GM21381 (cell line): ENCODE measurements around the gene EFTUD2.
"Not testable (repeated sequence)": the region's sequence is repeated elsewhere in the genome, so short reads cannot be mapped to it uniquely, and the experiment has no call there.

Experiments
- ATAC-seq: cut with Tn5 transposase; IDR thresholded peaks from one replicate; pipeline ENCODE4 v1.9.1; 2021; ENCODE audit warnings: mild to moderate bottlenecking, moderate library complexity; ENCODE audit not compliant: unreplicated experiment

Gene EFTUD2

DNA sequence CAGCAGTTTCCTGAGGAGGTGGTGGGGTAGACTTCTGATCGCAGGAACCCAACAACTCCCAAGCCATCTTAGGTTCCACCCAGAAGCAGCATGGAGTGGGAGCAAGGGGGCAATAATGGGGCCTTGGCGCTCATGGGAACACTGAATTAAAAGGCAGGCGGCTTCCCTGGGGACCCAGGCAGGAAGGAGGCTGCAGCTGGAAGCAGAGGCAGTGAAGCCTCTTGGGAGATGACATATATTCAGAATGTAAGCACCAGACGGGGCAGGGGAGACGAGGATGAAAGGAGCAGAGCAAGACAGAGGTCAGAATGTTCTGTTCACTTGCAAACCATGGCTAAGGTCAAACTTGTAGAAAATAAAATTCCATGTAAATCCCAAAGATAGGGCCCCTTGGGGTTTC lies 48.6 kb downstream of the EFTUD2 start:
- ATAC-seq = no peak

DNA sequence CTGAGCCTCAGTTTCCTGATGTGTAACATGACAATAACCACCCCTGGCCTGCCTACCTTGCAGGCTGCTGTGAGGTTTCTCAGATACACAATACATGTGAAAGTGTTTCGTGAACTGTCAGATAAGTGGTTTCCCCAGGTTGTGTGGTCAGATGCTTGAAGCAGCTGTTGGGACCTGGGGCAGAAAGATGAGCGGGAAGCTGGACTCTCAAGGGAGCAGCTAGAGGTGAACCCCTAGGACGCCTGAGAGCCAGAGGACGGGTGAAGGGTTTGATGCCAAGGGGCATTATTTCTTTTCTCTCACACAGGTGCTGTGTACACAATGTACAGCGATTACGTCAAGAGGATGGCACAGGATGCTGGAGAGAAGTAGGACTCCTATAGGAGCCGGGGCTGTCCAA lies 49.2 kb downstream of the EFTUD2 start:
- ATAC-seq = no peak

DNA sequence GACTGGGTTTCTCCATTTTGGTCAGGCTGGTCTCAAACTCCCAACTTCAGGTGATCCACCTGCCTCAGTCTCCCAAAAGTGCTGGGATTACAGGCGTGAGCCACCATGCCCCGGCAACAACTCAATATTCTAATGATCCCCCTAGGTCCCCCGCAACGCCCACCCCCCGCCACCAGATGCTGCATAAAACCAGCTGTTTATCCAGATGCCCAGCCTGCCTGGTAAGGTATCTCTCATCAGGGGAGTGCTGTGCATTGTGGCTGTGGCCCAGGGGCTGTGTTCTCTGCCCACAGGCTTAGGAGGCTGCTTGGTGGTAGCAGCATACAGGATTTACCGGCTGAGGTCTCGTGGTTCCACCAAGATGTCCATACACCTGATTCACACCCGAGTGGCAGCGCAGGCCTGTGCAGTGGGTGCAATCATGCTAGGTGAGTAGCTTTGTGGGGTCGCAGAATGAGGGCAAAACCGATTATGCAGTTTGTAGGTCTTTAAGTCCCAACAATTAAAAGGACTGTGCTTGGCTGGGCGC lies 50.2 kb downstream of the EFTUD2 start:
- no peak for ATAC-seq

DNA sequence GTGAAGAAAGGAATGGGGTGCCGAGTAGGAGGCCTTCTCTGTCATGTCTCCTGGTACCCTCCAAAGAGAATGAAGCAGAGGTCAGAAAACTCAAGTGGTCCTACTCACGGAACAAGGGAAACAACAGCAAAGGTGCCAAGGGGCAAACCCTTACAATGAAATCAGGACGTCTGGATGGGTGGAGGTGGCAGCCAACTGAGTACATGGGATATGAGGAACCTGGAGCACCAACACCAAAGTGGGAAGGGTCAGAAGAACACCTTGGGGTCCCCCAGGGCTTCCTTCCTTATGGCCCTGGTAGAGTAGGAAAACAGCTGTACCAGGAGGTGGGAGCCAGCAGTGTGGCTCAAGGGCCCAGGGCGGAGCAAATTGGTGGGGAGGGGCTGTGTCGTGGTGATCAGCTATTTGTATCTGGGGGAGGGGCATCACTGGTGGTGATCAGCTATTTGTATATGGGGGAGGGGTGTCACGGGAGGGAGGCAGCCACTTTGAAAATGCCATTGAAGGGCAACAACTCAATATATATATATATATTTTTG lies 50.9 kb downstream of the EFTUD2 start:
- no peak for ATAC-seq

DNA sequence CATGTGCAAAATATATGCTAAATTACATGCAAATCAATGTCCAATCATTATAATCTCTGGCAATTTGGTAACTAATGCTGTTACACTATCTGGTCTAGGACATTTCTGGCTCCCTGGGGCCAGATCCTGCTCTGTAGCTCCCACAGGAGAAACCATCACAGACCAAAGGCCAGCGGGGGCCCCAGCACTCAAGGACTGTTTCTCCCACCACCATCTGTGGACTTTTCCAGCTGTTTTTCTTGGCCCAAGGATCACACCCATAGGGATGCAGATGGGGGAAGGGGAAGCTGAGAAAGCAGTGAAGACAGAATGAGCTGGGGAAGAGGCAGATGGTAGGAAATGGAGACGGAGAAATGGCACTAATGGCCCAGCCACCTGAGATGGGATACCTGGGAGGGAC lies 51.7 kb downstream of the EFTUD2 start, which contains the start of gene HIGD1B:
Gene HIGD1B (plus strand): TSS at position 298 of the 400 bp plus-strand sequence. CDS start 270 bp downstream, outside the sequence.
- ATAC-seq = no peak

DNA sequence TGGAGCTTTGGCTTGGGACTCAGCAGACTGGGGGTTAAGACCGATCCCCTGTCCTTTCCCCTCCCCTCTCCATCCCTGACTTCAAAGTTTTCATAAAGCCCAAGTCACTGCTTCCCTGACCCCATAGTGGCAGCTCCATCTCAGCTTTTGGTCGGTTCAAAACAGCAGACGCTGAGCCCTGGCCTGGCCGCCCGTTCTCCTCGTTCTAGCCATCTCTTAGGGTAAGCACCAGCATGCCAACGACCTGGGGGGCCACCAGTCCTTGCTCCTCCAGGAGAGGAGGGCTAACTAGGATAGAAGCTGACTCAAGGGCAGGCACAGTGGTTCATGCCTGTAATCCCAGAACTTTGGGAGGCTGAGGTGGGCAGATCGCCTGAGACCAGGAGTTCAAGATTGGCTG lies 53.0 kb downstream of the EFTUD2 start:
- ATAC-seq = no peak

DNA sequence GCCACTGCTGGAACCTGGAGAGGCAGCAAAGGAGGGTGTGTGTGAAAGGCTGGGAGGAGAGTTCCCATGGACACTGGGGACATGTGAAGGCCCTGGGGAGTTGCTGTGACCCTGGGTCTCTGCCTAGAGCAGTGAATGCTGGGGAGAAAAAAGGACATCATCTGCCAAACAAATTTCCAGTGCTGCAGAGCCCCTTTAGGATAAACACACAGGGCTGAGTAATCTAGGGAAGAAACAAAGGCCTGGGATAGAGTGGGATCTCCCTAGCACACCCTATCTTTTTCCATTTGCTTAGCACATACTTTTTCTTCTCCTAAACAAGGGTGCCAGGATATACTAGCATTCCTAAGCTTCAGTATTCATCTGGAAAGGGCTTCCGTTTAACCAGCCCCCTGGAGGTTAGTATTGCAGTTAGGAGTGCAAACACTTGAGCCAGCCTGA lies 54.8 kb downstream of the EFTUD2 start:
- no peak for ATAC-seq

DNA sequence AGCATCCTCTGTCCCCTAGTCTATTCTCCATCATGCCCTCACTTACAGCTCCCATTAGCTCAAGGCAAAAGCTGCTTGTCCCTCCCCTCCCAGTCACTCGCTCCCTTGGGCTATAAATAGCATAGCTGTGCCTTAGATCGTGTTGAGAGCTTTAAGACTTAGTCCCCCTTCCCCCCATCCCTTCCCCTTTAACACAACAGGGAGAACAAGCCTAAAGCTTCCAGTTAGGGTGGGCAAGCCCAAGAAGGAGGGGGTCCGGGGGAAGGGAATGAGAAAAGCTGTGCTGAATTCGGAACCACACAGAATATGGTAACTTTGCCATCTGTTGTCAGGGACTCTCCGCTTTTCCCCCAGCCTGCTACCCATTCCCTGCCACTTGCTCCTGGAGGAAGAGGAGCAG lies 56.5 kb downstream of the EFTUD2 start:
- ATAC-seq = no peak

DNA sequence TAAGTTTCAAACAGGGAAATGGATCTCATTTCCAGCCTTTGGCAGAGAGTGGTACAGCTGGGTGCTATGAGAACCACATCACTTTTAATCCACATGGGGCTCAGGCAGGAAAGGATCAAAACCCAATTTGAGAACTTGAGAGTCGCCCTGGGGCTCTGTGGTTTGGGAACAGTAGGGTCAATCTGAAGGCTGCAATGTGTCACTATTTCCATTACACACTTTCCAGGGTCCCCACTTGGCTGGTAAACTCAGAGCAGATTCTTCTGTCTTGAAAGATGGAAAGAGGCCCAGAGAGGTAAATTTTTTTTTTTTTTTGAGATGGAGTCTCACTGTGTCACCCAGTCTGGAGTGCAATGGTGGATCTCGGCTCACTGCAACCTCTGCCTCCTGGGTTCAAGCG lies 58.3 kb downstream of the EFTUD2 start:
- no peak for ATAC-seq

DNA sequence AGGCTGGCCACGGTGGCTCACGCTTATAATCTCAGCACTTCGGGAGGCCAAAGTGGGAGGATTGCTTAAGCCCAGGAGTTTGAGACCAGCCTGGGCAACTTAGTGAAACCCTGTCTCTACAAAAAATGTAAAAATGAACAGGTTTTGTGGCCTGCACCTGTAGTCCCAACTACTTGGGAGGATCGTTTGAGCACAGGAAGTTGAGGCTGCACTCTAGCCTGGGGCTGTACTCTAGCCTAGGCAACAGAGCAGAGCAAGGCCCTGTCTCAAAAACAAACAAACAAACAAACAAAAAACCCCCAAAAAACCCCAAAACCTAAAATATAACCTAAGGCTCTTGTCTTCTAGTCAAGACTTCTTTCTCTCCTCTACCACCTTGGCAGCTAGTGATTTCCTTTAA lies 59.0 kb downstream of the EFTUD2 start:
- no peak for ATAC-seq

DNA sequence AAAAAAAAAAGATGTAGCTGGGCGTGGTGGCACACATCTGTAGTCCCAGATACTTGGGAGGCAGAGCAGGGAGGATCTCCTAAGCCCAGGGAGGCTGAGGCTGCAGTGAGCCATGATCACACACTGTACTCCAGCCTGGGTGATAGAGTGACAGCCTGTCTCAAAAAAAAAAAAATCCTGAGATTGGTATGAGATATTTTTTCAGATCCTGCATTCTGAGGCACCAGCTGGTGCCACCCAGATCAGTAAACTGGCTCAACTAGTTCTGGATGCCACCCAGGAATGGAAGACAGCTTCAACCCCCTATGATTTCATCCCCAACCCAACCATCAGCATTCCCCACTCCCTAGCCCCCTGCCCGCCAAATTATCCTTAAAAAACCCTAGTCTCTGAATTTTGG lies 62.0 kb downstream of the EFTUD2 start:
- ATAC-seq = no peak

DNA sequence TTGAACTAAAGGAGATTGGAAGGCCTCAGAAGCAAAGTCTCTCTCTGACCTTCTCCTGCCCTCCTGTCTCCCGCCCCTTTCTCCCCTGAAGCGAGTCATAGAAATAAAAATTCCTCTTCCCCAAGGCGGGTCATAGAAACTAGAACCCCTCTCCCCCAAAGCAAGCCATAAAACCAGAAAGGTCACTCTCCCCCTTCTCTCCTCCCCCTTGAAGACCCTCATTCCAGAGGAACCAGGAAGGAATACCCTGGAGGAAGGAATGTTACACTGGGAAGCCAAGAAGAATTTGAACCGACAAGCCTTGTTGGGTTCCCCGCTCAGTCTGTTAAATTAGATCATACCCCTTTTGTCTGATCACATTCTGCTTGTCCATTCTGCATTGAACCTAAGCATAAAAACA lies 66.4 kb downstream of the EFTUD2 start:
- no peak for ATAC-seq

DNA sequence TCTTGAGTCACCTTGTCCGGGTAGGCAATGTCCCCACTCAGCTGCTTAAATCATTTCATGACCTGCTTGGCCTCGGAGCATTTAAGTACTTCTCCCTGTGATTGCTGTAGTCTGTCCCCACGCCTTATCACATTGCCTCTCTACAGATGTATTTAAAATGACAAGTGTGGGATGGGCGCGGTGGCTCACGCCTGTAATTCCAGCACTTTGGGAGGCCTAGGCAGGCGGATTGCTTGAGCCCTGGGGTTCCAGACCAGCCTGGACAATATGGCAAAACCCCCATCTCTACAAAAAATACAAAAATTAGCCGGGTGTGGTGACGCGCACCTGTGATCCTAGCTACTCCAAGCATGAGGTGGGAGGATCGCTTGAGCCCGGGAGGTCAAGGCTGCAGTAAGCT lies 67.9 kb downstream of the EFTUD2 start:
- ATAC-seq = no peak

DNA sequence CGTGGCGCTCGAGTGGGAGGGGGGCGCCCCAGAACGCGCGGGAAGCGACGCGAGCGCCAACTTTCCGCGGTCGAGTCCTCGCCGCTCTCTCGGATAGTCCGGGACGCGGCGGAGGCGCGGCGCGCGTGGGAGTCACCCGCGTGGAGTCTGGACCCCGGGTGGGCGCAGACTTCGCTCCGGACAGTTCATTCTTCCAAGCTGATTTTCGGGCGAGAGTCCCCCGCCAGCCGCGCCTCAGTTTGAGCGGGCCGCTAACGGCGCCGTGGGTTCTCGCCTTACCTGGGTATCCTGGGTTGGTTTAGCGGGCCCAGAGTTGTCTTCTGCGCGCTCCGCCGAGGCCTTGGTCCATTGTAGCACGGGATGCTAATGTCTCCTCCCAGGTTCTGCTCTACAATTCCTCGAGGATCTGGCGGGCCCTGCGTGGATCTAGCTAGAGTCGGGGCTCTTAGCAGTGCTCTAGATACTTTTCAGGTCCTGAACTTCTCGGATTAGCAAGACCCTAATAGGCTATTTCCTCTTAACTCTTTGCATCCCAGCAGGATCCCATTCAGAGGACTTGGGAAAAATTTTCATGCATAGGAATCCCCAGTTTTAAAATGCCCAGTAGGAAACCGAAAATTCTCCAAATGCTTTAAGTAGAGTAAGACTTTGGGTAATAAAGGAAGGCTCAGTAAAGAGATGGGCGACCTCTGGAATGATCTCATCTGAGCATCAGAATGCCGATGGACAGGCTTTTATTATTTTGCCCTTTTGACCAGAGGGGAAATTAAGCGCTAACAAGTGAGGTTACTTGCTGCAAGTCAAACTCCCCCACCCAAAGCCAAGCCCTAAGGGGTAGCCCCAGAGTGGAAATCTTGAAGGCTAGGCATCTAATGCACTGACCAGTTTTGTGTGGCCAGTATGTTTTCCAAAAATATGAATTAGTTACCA lies 68.6 kb downstream of the EFTUD2 start:
- ATAC-seq = no peak

DNA sequence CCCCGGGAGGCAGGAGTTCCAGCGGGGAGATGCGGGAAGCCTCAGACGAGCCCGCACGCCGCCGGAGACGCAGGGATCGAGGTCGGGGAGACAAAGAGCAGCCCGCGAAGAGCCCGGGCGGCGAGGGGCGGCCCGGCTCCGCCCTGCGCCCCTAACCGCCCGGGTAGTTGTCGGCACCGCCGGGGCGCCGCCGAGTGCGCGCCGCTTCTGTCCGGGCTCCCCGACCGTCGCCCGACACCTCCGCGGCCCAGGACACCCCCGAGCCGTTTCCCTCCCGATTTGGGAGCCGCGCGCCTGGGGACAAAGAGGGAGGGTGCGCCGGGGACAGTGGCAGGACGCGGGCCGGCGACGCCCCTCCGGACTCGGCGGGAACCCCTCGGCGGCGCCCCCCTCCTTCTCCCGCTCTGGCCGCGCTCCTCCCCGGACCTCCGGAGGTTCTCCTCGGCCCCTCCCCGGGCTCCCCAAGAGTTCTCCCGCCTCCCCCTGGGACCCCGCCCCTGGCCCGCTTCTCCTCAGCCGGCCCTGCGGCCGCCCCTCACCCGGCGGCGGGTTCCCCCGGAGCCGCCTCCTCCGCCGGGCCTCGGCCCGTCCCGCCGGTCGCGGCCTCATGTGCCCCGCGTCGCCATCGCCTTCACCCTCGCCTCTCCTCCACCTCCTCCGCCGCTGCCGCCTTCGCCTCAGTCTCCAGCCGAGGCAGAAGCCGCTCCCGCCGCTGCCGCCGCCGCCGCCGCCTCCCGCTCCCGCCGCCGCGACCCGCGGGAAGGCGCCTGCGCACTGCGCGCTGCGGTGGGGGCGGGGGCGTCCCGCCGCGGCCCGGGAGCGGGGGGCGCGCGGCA lies 69.5 kb downstream of the EFTUD2 start, which contains the start of gene GJC1:
Gene GJC1 (minus strand): TSS at position 765 of the 836 bp plus-strand sequence. CDS start 24,470 bp downstream, outside the sequence.
- ATAC-seq = no peak

DNA sequence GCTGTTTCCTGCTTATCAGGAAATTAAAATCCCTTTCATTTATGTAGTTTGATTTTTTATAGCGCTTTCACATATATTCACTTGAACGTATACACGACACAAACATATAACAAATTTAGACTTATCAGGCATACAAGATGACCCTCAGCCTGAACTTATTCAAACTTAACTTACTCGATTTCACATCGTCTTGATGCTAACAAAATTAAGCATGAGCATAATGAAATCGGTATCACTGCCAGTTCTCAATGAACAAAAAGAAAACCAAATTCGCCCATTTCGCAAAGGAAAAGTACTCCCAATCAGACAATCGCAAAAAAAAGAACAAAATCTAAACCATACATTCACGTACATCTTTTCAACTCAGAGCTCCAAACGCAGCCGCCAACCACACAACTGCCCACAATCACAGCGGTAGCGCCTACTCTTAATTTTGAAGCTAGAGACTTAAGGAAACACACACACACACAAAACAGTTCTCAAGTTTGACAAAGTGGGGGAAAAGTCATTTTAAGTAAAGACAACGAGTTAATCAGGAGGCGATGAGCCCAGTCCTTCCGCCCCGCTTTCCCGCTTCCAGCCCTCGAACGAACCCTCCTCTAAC lies 70.2 kb downstream of the EFTUD2 start:
- ATAC-seq = no peak

DNA sequence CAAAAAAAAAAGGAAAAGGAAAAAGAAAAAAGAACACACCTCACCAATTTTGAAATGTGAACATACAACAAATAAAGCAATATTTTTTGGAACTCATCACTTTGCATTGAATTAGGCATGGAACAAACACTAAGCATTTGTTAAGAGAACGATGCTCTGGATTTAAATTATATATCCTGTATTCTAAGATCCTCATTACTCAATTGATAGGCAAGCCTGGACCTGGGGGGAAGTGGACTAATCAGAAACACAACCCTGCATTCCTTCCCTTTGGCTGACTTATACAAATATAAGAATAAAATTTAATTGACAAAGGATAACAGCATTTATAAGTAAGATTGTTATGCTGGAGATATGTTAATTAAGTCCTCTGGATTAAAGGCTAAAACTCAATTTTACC lies 71.4 kb downstream of the EFTUD2 start:
- no peak for ATAC-seq

DNA sequence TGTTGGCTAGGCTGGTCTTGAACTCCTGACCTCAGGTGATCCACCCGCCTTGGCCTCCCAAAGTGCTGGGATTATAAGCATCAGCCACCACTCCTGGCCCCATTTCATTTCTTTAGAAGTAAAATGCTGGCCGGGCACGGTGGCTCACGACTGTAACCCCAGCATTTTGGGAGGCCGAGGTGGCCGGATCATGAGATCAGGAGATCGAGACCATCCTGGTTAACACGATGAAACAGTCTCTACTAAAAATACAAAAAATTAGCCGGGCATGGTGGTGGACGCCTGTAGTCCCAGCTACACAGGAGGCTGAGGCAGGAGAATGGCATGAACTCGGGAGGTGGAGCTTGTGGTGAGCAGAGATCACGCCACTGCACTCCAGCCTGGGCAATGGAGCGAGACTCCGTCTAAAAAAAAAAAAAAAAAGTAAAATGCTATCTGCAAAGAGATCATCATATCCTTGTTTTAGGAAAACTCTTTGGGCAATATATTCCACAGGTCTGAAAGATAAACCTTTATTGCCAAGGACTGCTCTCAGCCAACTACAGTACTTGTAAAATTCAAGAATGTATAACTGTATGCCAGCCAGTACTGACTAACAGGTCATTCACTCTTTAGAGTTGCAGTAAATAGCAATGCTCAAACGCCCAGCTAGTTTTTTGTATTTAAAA lies 73.0 kb downstream of the EFTUD2 start:
- no peak for ATAC-seq

DNA sequence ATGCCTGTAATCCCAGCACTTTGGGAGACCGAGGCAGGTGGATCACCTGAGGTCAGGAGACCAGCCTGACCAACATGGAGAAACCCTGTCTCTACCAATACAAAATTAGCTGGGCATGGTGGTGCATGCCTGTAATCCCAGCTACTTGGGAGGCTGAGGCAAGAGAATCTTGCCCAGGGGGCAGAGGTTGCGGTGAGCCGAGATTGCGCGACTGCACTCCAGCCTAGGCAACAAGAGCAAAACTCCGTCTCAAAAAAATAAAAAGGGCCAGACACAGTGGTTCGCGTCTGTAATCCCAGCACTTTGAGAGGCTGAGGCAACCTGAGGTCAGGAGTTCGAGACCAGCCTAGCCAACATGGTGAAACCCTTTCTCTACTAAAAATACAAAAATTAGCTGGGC lies 74.0 kb downstream of the EFTUD2 start:
- ATAC-seq = not testable (repeated sequence)

DNA sequence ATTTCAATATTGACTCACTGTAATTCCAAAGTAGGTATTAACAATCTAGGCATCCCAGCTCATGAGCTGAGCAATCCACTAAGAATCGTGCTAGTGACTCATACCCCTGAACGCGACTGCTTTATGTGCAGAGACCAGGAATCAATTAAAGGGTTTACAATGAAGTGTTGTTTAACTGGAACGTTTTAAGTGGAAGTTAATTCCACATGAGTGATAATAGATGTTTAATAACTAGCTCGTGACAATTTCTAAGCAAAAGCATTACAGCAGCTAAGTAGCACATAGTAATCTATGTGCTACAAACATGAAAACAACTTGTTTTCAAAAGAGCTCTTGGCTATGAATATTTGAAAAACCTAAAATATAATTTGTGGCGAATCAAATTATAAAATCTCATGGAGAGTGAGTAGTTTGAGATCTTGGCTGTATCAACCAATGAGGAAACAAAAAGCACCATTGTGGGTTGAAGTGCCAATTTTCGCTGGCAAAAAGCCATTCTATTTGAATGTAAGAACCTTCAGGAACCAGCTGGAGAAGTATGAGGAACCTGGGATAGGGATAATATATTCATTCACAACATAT lies 78.5 kb downstream of the EFTUD2 start:
- no peak for ATAC-seq
